PC-9 (cell line): ENCODE data around the gene DNAJB9. TPM values are rescaled to one million over a fixed set of nuclear protein-coding genes. Genes with fewer than 3 reads are reported as not detected.

Experiments
- BruUV-seq: library from RNA; stranded (reverse); fragments of 400-500 nt; replicated peaks from 2 replicates; lab custom pipeline; 2021; lab: Mats Ljungman, UMichigan
- CTCF ChIA-PET: fragments of 300-600 bp; sonication (Branson Sonifier 250); formaldehyde crosslinking; loops from one replicate; lab custom pipeline; 2022; ENCODE audit warnings: antibody characterized with exemption; lab: Charles Lee
- POLR2A ChIA-PET: fragments of 300-600 bp; sonication (Branson Sonifier 250); formaldehyde crosslinking; loops from one replicate; lab custom pipeline; 2022; ENCODE audit warnings: antibody characterized with exemption; ENCODE audit not compliant: unreplicated experiment; lab: Charles Lee
- DNase-seq, 2 experiments: peaks; one replicate each; pipeline versions ENCODE4 v3.0.0 to v3.0.0-alpha.2; 2015 to 2022; ENCODE audit warnings: mixed read lengths in 1 of 2
- H2AFZ ChIP-seq: fragments of 200-600 bp; sonication (generic); 2 replicates; pipeline ENCODE4 v1.8.1; 2017; ENCODE audit warnings: antibody characterized with exemption
- H3F3A ChIP-seq: fragments of 200-600 bp; sonication (generic); 2 replicates; pipeline ENCODE4 v1.8.1; 2017; ENCODE audit warnings: antibody characterized with exemption, mild to moderate bottlenecking, low read depth; ENCODE audit not compliant: insufficient read depth
- H3K27ac ChIP-seq: fragments of 200-600 bp; sonication (generic); 2 replicates; pipeline ENCODE4 v1.6.1; 2016; ENCODE audit warnings: mixed run types
- H3K27me3 ChIP-seq: fragments of 200-600 bp; sonication (generic); 2 replicates; pipeline ENCODE4 v1.6.1; 2016; ENCODE audit warnings: low read depth, mixed run types; ENCODE audit not compliant: insufficient read depth
- H3K36me3 ChIP-seq: fragments of 200-600 bp; sonication (generic); 2 replicates; pipeline ENCODE4 v1.6.1; 2016; ENCODE audit warnings: low read depth, mixed run types
- H3K4me1 ChIP-seq: fragments of 200-600 bp; sonication (generic); replicated peaks from 2 replicates; pipeline ENCODE4 v1.6.1; 2016; ENCODE audit warnings: mixed run types; ENCODE audit not compliant: insufficient read depth
- H3K4me2 ChIP-seq: fragments of 200-600 bp; sonication (generic); 2 replicates; pipeline ENCODE4 v1.6.1; 2017; ENCODE audit warnings: mixed run types
- H3K4me3 ChIP-seq: fragments of 200-600 bp; sonication (generic); 2 replicates; pipeline ENCODE4 v1.6.1; 2016; ENCODE audit warnings: mixed run types
- H3K79me2 ChIP-seq: fragments of 200-600 bp; sonication (generic); 2 replicates; pipeline ENCODE4 v1.6.1; 2017; ENCODE audit warnings: low read depth, mixed run types
- H3K9me2 ChIP-seq: fragments of 200-600 bp; sonication (generic); 2 replicates; pipeline ENCODE4 v1.8.1; 2017; ENCODE audit warnings: mild to moderate bottlenecking; ENCODE audit not compliant: insufficient read depth
- H3K9me3 ChIP-seq: fragments of 200-600 bp; sonication (generic); 2 replicates; pipeline ENCODE4 v1.8.1; 2016; ENCODE audit warnings: low read depth; ENCODE audit not compliant: insufficient read depth
- H4K20me1 ChIP-seq: fragments of 200-600 bp; sonication (generic); 2 replicates; pipeline ENCODE4 v1.8.1; 2017; ENCODE audit not compliant: insufficient read depth
- CTCF ChIP-seq: fragments of 200-600 bp; sonication (generic); conservative IDR thresholded peaks from 2 replicates; pipeline ENCODE4 v1.6.1; 2017; ENCODE audit warnings: mixed run types, antibody characterized with exemption, mild to moderate bottlenecking, moderate library complexity
- EZH2 ChIP-seq: fragments of 200-600 bp; sonication (generic); IDR thresholded peaks from 2 replicates; pipeline ENCODE4 v1.8.0; 2017; ENCODE audit warnings: antibody characterized with exemption, low read depth
- intact Hi-C: fragments of 100-400 bp; cut with micrococcal nuclease; formaldehyde crosslinking; loops from one replicate; pipeline ENCODE4 v1.10.0; 2022; ENCODE audit not compliant: unreplicated experiment
- total RNA-seq: library from RNA; stranded (reverse); gene quantifications from 2 replicates; pipeline ENCODE4 v1.2.3, GENCODE V29; 2021

DNAJB9 gene
- total RNA-seq, 1 experiment from 2014 or later, result 13.3 TPM

- BruUV-seq, result no TSS peak
Measured at GRCh38 chr7:108614896-108615295, 45.2 kb downstream of the DNAJB9 start.

GRCh38 chr7:108618056-108618455 is 48.4 kb downstream of the DNAJB9 start:
- POLR2A ChIA-PET, result no interaction called here
- no TSS peak for BruUV-seq
- intact Hi-C loops, result no loop called here
- Histone ChIP-seq H3K27me3 (no peaks in the 10 kb centered on the region), H3K4me3 (no peak overlapping the region), H3K79me2 (no peaks in the 10 kb centered on the region), H3K9me3 (no peaks in the 10 kb centered on the region), H2AFZ (no peak overlapping the region), H3K36me3 (no peaks in the 10 kb centered on the region), H3K27ac (no peak overlapping the region), H3K9me2 (no peaks in the 10 kb centered on the region), H4K20me1 (no peaks in the 10 kb centered on the region), H3K4me2 (no peak overlapping the region), H3K4me1 (no peaks in the 10 kb centered on the region), H3F3A (no peaks in the 10 kb centered on the region)
- TF ChIP-seq CTCF, result no peak
- no peak for TF ChIP-seq EZH2
- CTCF ChIA-PET, result interaction anchor here (0.7 kb wide), 1 partner anchor 726 kb away, joined by 3 read pairs; no protein-coding TSS in a partner anchor
- DNase-seq, result peak in 1 of 2 experiments; percentile 36

More at GRCh38 chr7:108614896-108615295, 45.2 kb downstream of the DNAJB9 start:
- DNase-seq, result no peak
- Histone ChIP-seq H3K4me1 (0 out of 2 replicates have a peak, but pooled peaks cover 10% of the 10 kb centered on the region), H4K20me1 (no peaks in the 10 kb centered on the region), H3K4me3 (no peak overlapping the region), H3K79me2 (no peaks in the 10 kb centered on the region), H3K36me3 (no peaks in the 10 kb centered on the region), H3K27me3 (no peaks in the 10 kb centered on the region), H2AFZ (no peak overlapping the region), H3K27ac (no peak overlapping the region), H3K9me2 (no peaks in the 10 kb centered on the region), H3K4me2 (no peak overlapping the region), H3K9me3 (no peaks in the 10 kb centered on the region), H3F3A (no peaks in the 10 kb centered on the region)
- CTCF ChIA-PET, result no interaction called here
- TF ChIP-seq EZH2, result no peak
- TF ChIP-seq CTCF, result no peak
- intact Hi-C loops, result loop anchor here (5.0 kb wide), 1 partner anchor 43 kb away; no protein-coding TSS in a partner anchor
- POLR2A ChIA-PET, result no interaction called here

- Histone ChIP-seq H3K27ac (no peak overlapping the region), H3K4me1 (no peaks in the 10 kb centered on the region), H3K9me2 (no peaks in the 10 kb centered on the region), H3K79me2 (no peaks in the 10 kb centered on the region), H3K9me3 (no peaks in the 10 kb centered on the region), H2AFZ (no peak overlapping the region), H3K4me3 (no peak overlapping the region), H4K20me1 (no peaks in the 10 kb centered on the region), H3F3A (no peaks in the 10 kb centered on the region), H3K4me2 (no peak overlapping the region), H3K27me3 (no peaks in the 10 kb centered on the region), H3K36me3 (no peaks in the 10 kb centered on the region)
- ChIA-PET POLR2A (no interaction called here), CTCF (no interaction called here)
- no peak for DNase-seq
- no TSS peak for BruUV-seq
- intact Hi-C loops, result no loop called here
- no peak for TF ChIP-seq CTCF
Measured at GRCh38 chr7:108623220-108623619, 53.5 kb downstream of the DNAJB9 start.

Other genes with a start within 250 kb of the DNAJB9 start
- 40.3 and 42.6 TPM in 2 replicates for gene NRCAM, start 113.4 kb upstream of the DNAJB9 start, total RNA-seq
- gene PNPLA8, start 43.7 kb upstream of the DNAJB9 start, total RNA-seq, result 15.6 and 31.3 TPM in 2 replicates
- gene THAP5, start 168 bp upstream of the DNAJB9 start, total RNA-seq, result 20.8 and 28.5 TPM in 2 replicates